ENCODE measurements around the gene LIN52.

The LIN52 gene

GRCh38 chr14:74179856-74180255 lies 95.1 kb downstream of the LIN52 start:
- Histone ChIP-seq H4K20me1 (ENCODE audit: insufficient read depth, low read length) (no peaks in the 10 kb centered on the region), H3K4me3 (ENCODE audit: low read depth in 1 of 2, low read length in 2 of 2) (no peak overlapping the region), H3K27ac (ENCODE audit: low read length) (no peak overlapping the region), H3K9me3 (ENCODE audit: insufficient read depth, low read length, severe bottlenecking) (no peaks in the 10 kb centered on the region), H3K27me3 (ENCODE audit: insufficient read depth, low read length, poor library complexity) (no peaks in the 10 kb centered on the region), H3K36me3 (ENCODE audit: insufficient read depth, low read length) (no peaks in the 10 kb centered on the region), H3K9ac (ENCODE audit: low read depth, low read length) (no peak overlapping the region), H3K4me1 (ENCODE audit: insufficient read depth, low read length) (no peaks in the 10 kb centered on the region), H3K79me2 (ENCODE audit: insufficient read depth, low read length) (no peaks in the 10 kb centered on the region), H2AFZ (ENCODE audit: low read depth, low read length) (no peak overlapping the region), H3K4me2 (ENCODE audit: insufficient read depth, low read length) (no peak overlapping the region)
- DNase-seq (no peak), ATAC-seq (ENCODE audit: insufficient read depth, low read depth) (no peak)
- TF ChIP-seq CTCF (IDR thresholded peaks at IDR 0.05; ENCODE audit: borderline replicate concordance, extremely low read depth, low read length, poor library complexity, severe bottlenecking) (no peak), EZH2 (IDR thresholded peaks at IDR 0.05; ENCODE audit: borderline replicate concordance, low read depth, low read length, severe bottlenecking) (no peak)

GRCh38 chr14:74190927-74191575 lies 106.3 kb downstream of the LIN52 start:
- Histone ChIP-seq H3K27me3 (ENCODE audit: insufficient read depth, low read length, poor library complexity) (no peaks in the 10 kb centered on the region), H3K4me2 (ENCODE audit: insufficient read depth, low read length) (no peak overlapping the region), H3K79me2 (ENCODE audit: insufficient read depth, low read length) (no peaks in the 10 kb centered on the region), H4K20me1 (ENCODE audit: insufficient read depth, low read length) (no peaks in the 10 kb centered on the region), H3K27ac (ENCODE audit: low read length) (no peak overlapping the region), H3K4me3 (ENCODE audit: low read depth in 1 of 2, low read length in 2 of 2) (no peak overlapping the region), H3K4me1 (ENCODE audit: insufficient read depth, low read length) (no peaks in the 10 kb centered on the region), H3K9ac (ENCODE audit: low read depth, low read length) (no peak overlapping the region), H3K9me3 (ENCODE audit: insufficient read depth, low read length, severe bottlenecking) (no peaks in the 10 kb centered on the region), H3K36me3 (ENCODE audit: insufficient read depth, low read length) (peaks cover 7% of the 10 kb centered on the region), H2AFZ (ENCODE audit: low read depth, low read length) (no peak overlapping the region)
- no peak for DNase-seq
- ATAC-seq (ENCODE audit: insufficient read depth, low read depth): no peak
- no peak for TF ChIP-seq CTCF (IDR thresholded peaks at IDR 0.05; ENCODE audit: borderline replicate concordance, extremely low read depth, low read length, poor library complexity, severe bottlenecking)
- TF ChIP-seq EZH2 (IDR thresholded peaks at IDR 0.05; ENCODE audit: borderline replicate concordance, low read depth, low read length, severe bottlenecking): no peak

- Histone ChIP-seq H3K4me2 (ENCODE audit: insufficient read depth, low read length) (no peak overlapping the region), H3K9me3 (ENCODE audit: insufficient read depth, low read length, severe bottlenecking) (no peaks in the 10 kb centered on the region), H3K27ac (ENCODE audit: low read length) (no peak overlapping the region), H3K4me1 (ENCODE audit: insufficient read depth, low read length) (no peaks in the 10 kb centered on the region), H3K79me2 (ENCODE audit: insufficient read depth, low read length) (no peaks in the 10 kb centered on the region), H4K20me1 (ENCODE audit: insufficient read depth, low read length) (no peaks in the 10 kb centered on the region), H3K27me3 (ENCODE audit: insufficient read depth, low read length, poor library complexity) (no peaks in the 10 kb centered on the region), H3K9ac (ENCODE audit: low read depth, low read length) (no peak overlapping the region), H2AFZ (ENCODE audit: low read depth, low read length) (no peak overlapping the region), H3K4me3 (ENCODE audit: low read depth in 1 of 2, low read length in 2 of 2) (no peak overlapping the region), H3K36me3 (ENCODE audit: insufficient read depth, low read length) (peaks cover 15% of the 10 kb centered on the region)
- no peak for TF ChIP-seq EZH2 (IDR thresholded peaks at IDR 0.05; ENCODE audit: borderline replicate concordance, low read depth, low read length, severe bottlenecking)
- no peak for TF ChIP-seq CTCF (IDR thresholded peaks at IDR 0.05; ENCODE audit: borderline replicate concordance, extremely low read depth, low read length, poor library complexity, severe bottlenecking)
- no peak for ATAC-seq (ENCODE audit: insufficient read depth, low read depth)
- DNase-seq: no peak
Measured at GRCh38 chr14:74194506-74195274, 109.9 kb downstream of the LIN52 start.

Data from DND-41 (cell line).